Measurements from ENCODE around the gene PLPPR1. TPM values are rescaled to one million over a fixed set of nuclear protein-coding genes. Genes with fewer than 3 reads are reported as not detected.

Gene PLPPR1
- total and polyA plus RNA-seq, 2 of the 4 experiments (the other 2 are of a cell fraction), result not detected

DNA sequence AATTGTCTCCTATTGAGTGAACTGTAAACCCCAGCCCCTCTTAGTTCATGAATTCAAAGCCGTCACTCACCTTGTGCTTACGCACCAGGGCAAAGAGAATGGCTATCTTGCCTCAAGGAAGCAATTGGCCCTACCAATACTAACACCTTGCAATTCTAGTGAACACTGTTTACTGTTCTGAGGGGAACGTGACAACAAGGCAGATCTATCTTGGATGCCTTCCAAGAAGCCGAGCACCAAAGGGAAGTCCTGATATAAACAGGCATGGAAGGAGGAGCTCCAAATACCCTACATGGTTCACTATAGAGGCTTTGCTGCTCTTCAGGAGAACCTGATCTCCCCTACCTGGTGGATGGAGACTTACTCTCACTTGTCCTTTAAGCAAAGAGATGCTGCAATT lies 1.7 kb upstream of the PLPPR1 start:
- H2AFZ ChIP-seq (replicated peaks; ENCODE audit: low read length, poor library complexity), result no peak overlapping the region
- H4K20me1 ChIP-seq (ENCODE audit: insufficient read depth, low read length), result no peaks in the 10 kb centered on the region
- H3K9me1 ChIP-seq (ENCODE audit: insufficient read depth, low read length), result no peaks in the 10 kb centered on the region
- H4K8ac ChIP-seq (ENCODE audit: low read depth in 2 of 2, low read length in 2 of 2), result no peak overlapping the region
- H3K4me1 ChIP-seq (ENCODE audit: control insufficient read depth, insufficient read depth, low read length), result no peaks in the 10 kb centered on the region
- no peak overlapping the region for H3K56ac ChIP-seq (ENCODE audit: extremely low read depth, insufficient read depth, low read length)
- dilution Hi-C loops (cut with HindIII; ENCODE audit: low sequenced_read_pairs, unreplicated experiment) (no loop called here), in situ Hi-C loops (cut with MboI; ENCODE audit: low sequenced_read_pairs) (no loop called here), intact Hi-C loops (cut with micrococcal nuclease) (no loop called here)
- DNase-seq (no peak), ATAC-seq (ENCODE audit: low read depth) (no peak)
- no TSS peak for BruUV-seq (replicated peaks)
- no peaks in the 10 kb centered on the region for H3K79me1 ChIP-seq (ENCODE audit: low read depth in 1 of 2, low read length in 2 of 2)
- ChIA-PET CTCF (no interaction called here), POLR2A (ENCODE audit: unreplicated experiment) (no interaction called here)
- no peak overlapping the region for H2AK9ac ChIP-seq (replicated peaks; ENCODE audit: low read depth, low read length, poor library complexity)
- peaks cover 11% of the 10 kb centered on the region; the same call in 1 of the 2 replicates for H3K27me3 ChIP-seq (ENCODE audit: control insufficient read depth, insufficient read depth, low read length)
- no peak overlapping the region for H2BK5ac ChIP-seq (ENCODE audit: low read depth, low read length, poor library complexity, severe bottlenecking)
- H3K9me3 ChIP-seq (ENCODE audit: control insufficient read depth, insufficient read depth, low read length), result no peaks in the 10 kb centered on the region; the same call in 1 of the 2 replicates
- H3K18ac ChIP-seq (ENCODE audit: low read depth, low read length), result no peak overlapping the region
- H3K14ac ChIP-seq (replicated peaks; ENCODE audit: low read depth, low read length), result no peak overlapping the region
- no peak overlapping the region for H2BK20ac ChIP-seq (ENCODE audit: low read depth, low read length)
- H2BK120ac ChIP-seq (ENCODE audit: low read depth, low read length), result no peak overlapping the region
- no peak overlapping the region for H3K4me2 ChIP-seq (ENCODE audit: low read depth, low read length)
- H2AK5ac ChIP-seq (ENCODE audit: low read depth, low read length), result no peak overlapping the region
- no peak overlapping the region for H2BK15ac ChIP-seq (ENCODE audit: low read depth, low read length)
- H3K4ac ChIP-seq (ENCODE audit: low read depth, low read length), result no peak overlapping the region
- H3K27ac ChIP-seq (ENCODE audit: insufficient read depth, low read length), result no peak overlapping the region
- H4K91ac ChIP-seq (ENCODE audit: insufficient read depth, low read depth, low read length), result no peak overlapping the region
- no peak for TF ChIP-seq POLR2A (IDR thresholded peaks at IDR 0.05; ENCODE audit: low read depth, low read length)
- no peak for TF ChIP-seq NFE2L2 (IDR thresholded peaks at IDR 0.05; ENCODE audit: low read depth, low read length)
- no peak for TF ChIP-seq RCOR1 (IDR thresholded peaks at IDR 0.05; ENCODE audit: insufficient replicate concordance, low read length)
- no peak for TF ChIP-seq RFX5 (IDR thresholded peaks at IDR 0.05; ENCODE audit: low read depth, low read length)
- no peak for TF ChIP-seq CTCF (conservative IDR thresholded peaks at IDR 0.05; ENCODE audit: low read depth, low read length)
- TF ChIP-seq MAZ (IDR thresholded peaks at IDR 0.05; ENCODE audit: borderline replicate concordance, low read depth, low read length), result no peak
- no peak for TF ChIP-seq CHD1 (IDR thresholded peaks at IDR 0.05; ENCODE audit: low read depth, low read length)
- no peak for TF ChIP-seq RAD21 (IDR thresholded peaks at IDR 0.05; ENCODE audit: low read length)
- no peak for TF ChIP-seq CEBPB (IDR thresholded peaks at IDR 0.05; ENCODE audit: low read depth, low read length)
- TF ChIP-seq, protein P1, sequence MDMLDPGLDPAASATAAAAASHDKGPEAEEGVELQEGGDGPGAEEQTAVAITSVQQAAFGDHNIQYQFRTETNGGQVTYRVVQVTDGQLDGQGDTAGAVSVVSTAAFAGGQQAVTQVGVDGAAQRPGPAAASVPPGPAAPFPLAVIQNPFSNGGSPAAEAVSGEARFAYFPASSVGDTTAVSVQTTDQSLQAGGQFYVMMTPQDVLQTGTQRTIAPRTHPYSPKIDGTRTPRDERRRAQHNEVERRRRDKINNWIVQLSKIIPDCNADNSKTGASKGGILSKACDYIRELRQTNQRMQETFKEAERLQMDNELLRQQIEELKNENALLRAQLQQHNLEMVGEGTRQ (IDR thresholded peaks at IDR 0.05; ENCODE audit: low read depth, low read length), result no peak
- no peak overlapping the region for H3K23ac ChIP-seq (ENCODE audit: low read depth, low read length)
- no peaks in the 10 kb centered on the region for H3K36me3 ChIP-seq (ENCODE audit: control insufficient read depth, insufficient read depth, low read length)
- no CpG with 5 or more reads among the region's 4 CpGs for WGBS, 2 experiments (ENCODE audit: extremely low coverage in 2 of 2, insufficient read length in 1 of 2)
- no peak overlapping the region for H3K4me3 ChIP-seq (ENCODE audit: insufficient read depth, low read depth, low read length)
- no peak overlapping the region for H4K5ac ChIP-seq (ENCODE audit: low read depth, low read length)
- H3K9ac ChIP-seq (ENCODE audit: low read depth, low read length), result no peak overlapping the region
